A549 (cell line): ENCODE data around the gene RERE. TPM values are rescaled to one million over a fixed set of nuclear protein-coding genes. Genes with fewer than 3 reads are reported as not detected.
A peak's percentile ranks its signal among the peaks of the same experiment; 100 is the strongest.

Experiments
- ATAC-seq, 2 experiments: fragments of 200-7000 bp in 1 of 2; fragments of >200 bp in 1 of 2; cut with Nextera tagmentation in 1 of 2; cut with Tn5 transposase in 1 of 2; 3 replicates each; pipeline versions ENCODE4 v1.8.0 to v1.9.1; 2018 to 2020; ENCODE audit warnings: mild to moderate bottlenecking in 1 of 2, moderate library complexity in 1 of 2
- CTCF ChIA-PET: fragments of 300-600 bp; sonication (Branson Sonifier 250); formaldehyde crosslinking; extraction: SDS; loops from one replicate; lab custom pipeline; 2021; ENCODE audit warnings: antibody characterized with exemption, inconsistent platforms; lab: Yijun Ruan, JAX
- POLR2A ChIA-PET: fragments of 350-600 bp; formaldehyde crosslinking; extraction: SDS; loops from one replicate; lab custom pipeline; 2021; ENCODE audit warnings: antibody characterized with exemption, inconsistent platforms; lab: Yijun Ruan, JAX
- DNase-seq, 2 experiments: peaks; one replicate each; pipeline versions ENCODE4 v3.0.0 to v3.0.0-alpha.2; 2011 to 2016; ENCODE audit warnings: low read depth in 1 of 2, low spot score in 1 of 2
- FAIRE-seq: peaks from 2 replicates; lab custom pipeline; 2011; peaks lifted over from hg19 to GRCh38; lab: Jason Lieb, UNC
- H3K27ac ChIP-seq, 2 experiments: fragments of >200 bp; sonication (Bioruptor Twin); formaldehyde crosslinking; 3 replicates each; pipeline ENCODE4 v1.5.1; 2016 to 2017
- H3K4me1 ChIP-seq: fragments of >200 bp; sonication (Bioruptor Twin); formaldehyde crosslinking; 3 replicates; pipeline ENCODE4 v1.6.1; 2016
- H3K4me2 ChIP-seq: fragments of >200 bp; sonication (Bioruptor Twin); formaldehyde crosslinking; 3 replicates; pipeline ENCODE4 v1.6.1; 2016
- H3K4me3 ChIP-seq: fragments of >200 bp; sonication (Bioruptor Twin); formaldehyde crosslinking; 3 replicates; pipeline ENCODE4 v1.5.1; 2016
- H3K9me3 ChIP-seq: fragments of >200 bp; sonication (Bioruptor Twin); formaldehyde crosslinking; 3 replicates; pipeline ENCODE4 v1.6.1; 2016
- ATOH8 ChIP-seq: fragments of 250-450 bp; sonication (Bioruptor Pico); IDR thresholded peaks from 2 replicates; pipeline ENCODE4 v1.5.0; 2020; ENCODE audit warnings: low read depth, mild to moderate bottlenecking, moderate library complexity
- BHLHE40 ChIP-seq: IDR thresholded peaks from 2 replicates; pipeline ENCODE4 v1.6.1; 2012; ENCODE audit warnings: low read depth, low read length, inconsistent platforms
- CEBPB ChIP-seq, 2 experiments: fragments of >200 bp in 1 of 2; sonication (Bioruptor Twin) in 1 of 2; formaldehyde crosslinking in 1 of 2; IDR thresholded peaks; 2 replicates each; pipeline ENCODE4 v1.6.1; 2012 to 2016
- CHD2 ChIP-seq: fragments of 150-350 bp; IDR thresholded peaks from 2 replicates; pipeline ENCODE4 v1.6.1; 2014; ENCODE audit warnings: low read length; ENCODE audit not compliant: partially characterized antibody
- CTCF ChIP-seq: fragments of >200 bp; sonication (Bioruptor Twin); formaldehyde crosslinking; IDR thresholded peaks from 3 replicates; pipeline ENCODE4 v1.5.1; 2016
- E2F6 ChIP-seq: IDR thresholded peaks from 2 replicates; pipeline ENCODE4 v1.6.1; 2012; ENCODE audit warnings: low read depth, borderline replicate concordance
- EHF ChIP-seq: fragments of 250-450 bp; sonication (Bioruptor Pico); IDR thresholded peaks from 2 replicates; pipeline ENCODE4 v1.5.0; 2020; ENCODE audit warnings: mild to moderate bottlenecking
- ELK1 ChIP-seq: fragments of 150-350 bp; IDR thresholded peaks from 2 replicates; pipeline ENCODE4 v1.6.1; 2014; ENCODE audit warnings: low read depth, mild to moderate bottlenecking, low read length
- ESRRA ChIP-seq: fragments of 150-350 bp; IDR thresholded peaks from 2 replicates; pipeline ENCODE4 v1.6.1; 2014; ENCODE audit warnings: mild to moderate bottlenecking, low read length, borderline replicate concordance
- FOSB ChIP-seq: fragments of 250-450 bp; sonication (Bioruptor Pico); IDR thresholded peaks from 2 replicates; pipeline ENCODE4 v1.5.0; 2020; ENCODE audit warnings: mild to moderate bottlenecking, moderate library complexity
- FOXS1 ChIP-seq: fragments of 250-450 bp; sonication (Bioruptor Pico); IDR thresholded peaks from 2 replicates; pipeline ENCODE4 v1.5.0; 2020; ENCODE audit warnings: mild to moderate bottlenecking, moderate library complexity
- GATA3 ChIP-seq: IDR thresholded peaks from 2 replicates; pipeline ENCODE4 v1.6.1; 2012; ENCODE audit warnings: borderline replicate concordance
- HOXA7 ChIP-seq: fragments of 250-450 bp; sonication (Bioruptor Pico); IDR thresholded peaks from 2 replicates; pipeline ENCODE4 v1.5.0; 2020; ENCODE audit warnings: mild to moderate bottlenecking, moderate library complexity
- JUN ChIP-seq, 2 experiments: fragments of >200 bp; sonication (Bioruptor Twin); formaldehyde crosslinking; IDR thresholded peaks; 2 replicates in 1 of 2; 3 replicates in 1 of 2; pipeline ENCODE4 v1.6.1; 2016 to 2017
- KDM5A ChIP-seq: fragments of 200-600 bp; sonication (generic); IDR thresholded peaks from 2 replicates; pipeline ENCODE4 v1.6.1; 2016; ENCODE audit warnings: antibody characterized with exemption, mild to moderate bottlenecking
- MAFK ChIP-seq: fragments of 450-650 bp; IDR thresholded peaks from 2 replicates; pipeline ENCODE4 v1.6.1; 2014; ENCODE audit not compliant: partially characterized antibody
- MAX ChIP-seq: IDR thresholded peaks from 2 replicates; pipeline ENCODE4 v1.6.1; 2012
- MAZ ChIP-seq: fragments of 150-350 bp; IDR thresholded peaks from 2 replicates; pipeline ENCODE4 v1.6.1; 2014; ENCODE audit warnings: antibody characterized with exemption, low read depth, low read length, borderline replicate concordance
- MYC ChIP-seq: IDR thresholded peaks from 2 replicates; pipeline ENCODE4 v1.6.1; 2012; ENCODE audit warnings: mild to moderate bottlenecking, inconsistent platforms, low read length, improper control_type of control experiment, borderline replicate concordance
- NFE2L2 ChIP-seq: fragments of 150-350 bp; conservative IDR thresholded peaks from 2 replicates; pipeline ENCODE4 v1.6.1; 2014; ENCODE audit warnings: low read length
- NR3C1 ChIP-seq: fragments of >200 bp; sonication (Bioruptor Twin); formaldehyde crosslinking; IDR thresholded peaks from 3 replicates; pipeline ENCODE4 v1.6.1; 2017
- PBX3 ChIP-seq: IDR thresholded peaks from 2 replicates; pipeline ENCODE4 v1.6.1; 2012
- RAD21 ChIP-seq, 2 experiments: fragments of >200 bp in 1 of 2; sonication (Bioruptor Twin) in 1 of 2; formaldehyde crosslinking in 1 of 2; IDR thresholded peaks in 1 of 2; conservative IDR thresholded peaks in 1 of 2; 2 replicates in 1 of 2; 3 replicates in 1 of 2; pipeline ENCODE4 v1.6.1; 2012 to 2018; ENCODE audit warnings: inconsistent platforms in 1 of 2
- RCOR1 ChIP-seq: fragments of 150-350 bp; IDR thresholded peaks from 2 replicates; pipeline ENCODE4 v1.6.1; 2014; ENCODE audit warnings: antibody characterized with exemption, low read length, low read depth
- REST ChIP-seq: fragments of 200-600 bp; sonication (generic); IDR thresholded peaks from 2 replicates; pipeline ENCODE4 v1.6.1; 2016; ENCODE audit warnings: antibody characterized with exemption, mild to moderate bottlenecking, moderate library complexity
- RNF2 ChIP-seq: fragments of 200-600 bp; sonication (generic); IDR thresholded peaks from 2 replicates; pipeline ENCODE4 v1.6.1; 2016; ENCODE audit warnings: low read depth, mild to moderate bottlenecking, antibody characterized with exemption, moderate library complexity, borderline replicate concordance
- ZNF302 ChIP-seq: fragments of 250-450 bp; sonication (Bioruptor Pico); IDR thresholded peaks from 2 replicates; pipeline ENCODE4 v1.9.0; 2021; ENCODE audit warnings: inconsistent platforms, mild to moderate bottlenecking, moderate library complexity
- ZSCAN20 ChIP-seq: fragments of 250-450 bp; sonication (Bioruptor Pico); IDR thresholded peaks from 2 replicates; pipeline ENCODE4 v1.8.0; 2022; ENCODE audit warnings: mild to moderate bottlenecking, moderate library complexity
- WGBS: methylation state at CpG from one replicate; pipeline ENCODE4 v1.1.6; 2017; ENCODE audit errors: missing lambda C conversion rate; 5-methylcytosine and 5-hydroxymethylcytosine counted together
- polyA plus RNA-seq, 4 experiments: library from polyadenylated mRNA; depleted of rRNA in 3 of 4; stranded (reverse); fragments of >200 nt; fragmentation: RNase III in 1 of 4; extraction: RNeasy Plus Mini Kit Qiagen cat#74134 plus additional on column Dnase treatment in 1 of 4; gene quantifications; 2 replicates in 3 of 4; 3 replicates in 1 of 4; pipeline ENCODE4 v1.2.3, GENCODE V29; 2011 to 2017

The RERE gene
- polyA plus RNA-seq, 2 of the 4 experiments (the other 2 are of a cell fraction): 12.6 to 28.6 TPM

GRCh38 chr1:8763888-8764287 is 53.6 kb downstream of the RERE start:
- TF ChIP-seq BHLHE40 (no peak), E2F6 (no peak), KDM5A (no peak), MAZ (no peak), MAFK (no peak), FOSB (CRISPR knock-in tag) (no peak), GATA3 (no peak), CTCF (no peak), ZSCAN20 (CRISPR knock-in tag) (no peak), PBX3 (no peak), HOXA7 (no peak)
- TF ChIP-seq, all 56 proteins: peak for 0
- no peak for ATAC-seq
- POLR2A ChIA-PET: no interaction called here
- FAIRE-seq: no peak
- Histone ChIP-seq H3K4me1 (no peaks in the 10 kb centered on the region), H3K9me3 (no peaks in the 10 kb centered on the region), H3K4me2 (no peak overlapping the region), H3K27ac (no peak overlapping the region), H3K4me3 (no peak overlapping the region)
- CTCF ChIA-PET: interaction anchor here (0.6 kb wide), 3 partner anchors 23 to 203 kb away, joined by 3 read pairs; no protein-coding TSS in a partner anchor
- DNase-seq: peak in 1 of 2 experiments; percentile 7
- 88% methylated on average over 4 of the region's 4 CpGs for WGBS

GRCh38 chr1:8754993-8755392 is 62.4 kb downstream of the RERE start:
- Histone ChIP-seq H3K4me1 (no peaks in the 10 kb centered on the region), H3K4me3 (no peak overlapping the region), H3K4me2 (no peak overlapping the region), H3K9me3 (no peaks in the 10 kb centered on the region), H3K27ac (no peak overlapping the region)
- FAIRE-seq: no peak
- POLR2A ChIA-PET: no interaction called here
- TF ChIP-seq ZNF302 (CRISPR knock-in tag): no peak
- no peak for TF ChIP-seq ESRRA
- no peak for TF ChIP-seq EHF (CRISPR knock-in tag)
- TF ChIP-seq JUN (IDR thresholded peaks at IDR 0.05): no peak
- TF ChIP-seq CHD2: no peak
- TF ChIP-seq NFE2L2: no peak
- TF ChIP-seq MYC: no peak
- TF ChIP-seq REST: no peak
- TF ChIP-seq RNF2: no peak
- TF ChIP-seq FOXS1 (CRISPR knock-in tag): no peak
- no peak for TF ChIP-seq RAD21 (conservative IDR thresholded peaks at IDR 0.05 in 1 of 2, IDR thresholded peaks at IDR 0.05 in 1 of 2)
- TF ChIP-seq NR3C1: no peak
- TF ChIP-seq CEBPB (IDR thresholded peaks at IDR 0.05): no peak
- no peak for TF ChIP-seq MAX
- no peak for TF ChIP-seq ELK1
- no peak for TF ChIP-seq E2F6
- TF ChIP-seq RCOR1: no peak
- no peak for TF ChIP-seq ATOH8 (CRISPR knock-in tag)
- DNase-seq: no peak
- 84% methylated on average over 2 of the region's 2 CpGs for WGBS
- ATAC-seq: no peak
- CTCF ChIA-PET: no interaction called here
